NCI-H1092 (cell line): ENCODE measurements around the gene U2SURP.
"Not testable (repeated sequence)": the region's sequence is repeated elsewhere in the genome, so short reads cannot be mapped to it uniquely, and the experiment has no call there.

Experiments used
- DNase-seq: peaks from one replicate; lab custom pipeline; 2025; lab: John Stamatoyannopoulos, UW

The U2SURP gene

DNA sequence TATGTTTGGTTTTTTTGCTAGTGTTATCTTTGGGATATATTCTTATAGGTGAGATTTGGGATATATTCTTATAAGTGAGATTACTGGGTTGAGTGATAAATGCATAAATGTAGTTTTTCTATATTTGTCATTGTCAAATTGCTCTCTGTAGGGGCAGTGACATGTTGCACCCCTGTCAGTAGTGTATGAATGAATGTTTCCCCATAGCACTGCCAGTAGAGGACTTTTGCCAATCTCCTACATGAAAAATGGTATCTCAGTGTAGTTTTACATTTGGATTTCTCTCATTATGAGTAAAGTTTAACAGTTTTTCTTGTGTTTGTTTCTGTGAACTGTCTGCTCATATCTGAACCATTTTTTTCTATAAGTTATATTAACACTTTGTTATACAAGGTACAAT, 13.6 kb downstream of the U2SURP start:
- no peak for DNase-seq

DNA sequence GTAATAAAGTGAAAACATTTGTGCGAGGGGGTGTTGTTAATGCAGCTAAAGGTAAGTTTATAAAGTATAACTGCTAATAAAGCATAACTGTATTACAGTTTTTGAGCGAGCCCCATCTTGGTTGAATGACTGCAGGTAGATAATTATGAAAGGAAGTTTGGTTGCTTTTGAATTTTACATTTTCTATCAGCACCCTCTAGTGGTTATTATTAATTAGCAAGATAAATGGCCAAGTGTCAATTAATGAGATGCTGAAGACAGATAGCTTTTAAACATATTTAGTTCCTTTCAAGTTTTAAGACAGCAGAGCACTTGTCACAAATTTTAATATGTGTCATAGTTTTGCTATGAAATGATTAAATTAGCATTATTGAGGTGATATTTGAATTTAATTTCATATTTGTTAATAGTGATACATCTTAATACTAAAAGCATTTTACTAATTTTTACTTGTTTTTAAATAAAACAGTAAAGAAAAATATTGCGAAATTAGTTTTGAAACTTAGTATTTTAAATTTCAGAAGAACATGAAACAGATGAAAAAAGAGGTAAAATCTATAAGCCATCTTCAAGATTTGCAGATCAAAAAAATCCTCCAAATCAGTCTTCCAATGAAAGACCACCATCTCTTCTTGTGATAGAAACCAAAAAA, 15.1 kb downstream of the U2SURP start:
- no peak for DNase-seq

DNA sequence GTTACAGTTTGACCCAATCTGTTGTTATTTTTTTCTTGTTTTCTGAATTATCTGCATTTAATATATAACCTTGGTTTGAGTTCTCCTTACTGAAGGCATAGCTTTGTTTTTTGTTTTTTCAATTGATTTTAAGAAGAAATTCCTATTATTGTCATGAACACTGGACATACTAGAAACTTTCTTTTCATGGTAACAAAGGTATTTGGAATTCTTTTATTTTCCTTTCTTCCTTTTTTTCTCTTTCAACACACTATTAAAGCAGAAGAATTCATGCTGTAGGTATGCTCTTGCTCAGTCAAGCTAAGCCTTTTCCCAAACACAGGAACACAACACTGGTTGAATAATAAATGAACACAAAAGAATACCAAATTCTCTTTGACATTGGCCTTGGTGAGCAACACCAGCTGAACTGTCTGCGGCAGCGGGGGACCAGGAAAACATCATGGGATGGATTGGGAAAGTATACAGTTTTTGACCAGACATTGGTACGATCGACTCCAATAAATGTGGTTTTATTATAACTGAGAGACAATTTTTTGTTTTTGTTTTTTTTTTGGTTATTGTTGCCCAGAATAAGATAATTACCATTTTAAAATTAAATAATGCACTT, 23.1 kb downstream of the U2SURP start:
- DNase-seq = no peak

DNA sequence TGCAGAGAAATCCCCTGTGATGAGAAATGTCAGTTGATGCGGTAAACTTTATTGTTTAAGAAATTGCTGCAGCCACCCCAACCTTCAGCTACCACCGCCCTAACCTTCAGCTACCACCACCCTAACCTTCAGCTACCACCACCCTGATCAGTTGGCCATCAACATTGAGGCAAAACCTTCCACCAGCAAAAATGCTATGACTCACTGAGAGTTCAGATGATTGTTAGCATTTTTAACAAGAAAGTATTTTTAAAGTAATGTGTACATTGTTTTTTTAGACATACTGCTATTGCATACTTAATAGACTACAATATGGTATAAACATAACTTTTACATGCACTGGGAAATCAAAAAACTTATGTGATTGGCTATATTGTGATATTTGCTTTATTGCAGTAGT, 30.0 kb downstream of the U2SURP start:
- DNase-seq = no peak

DNA sequence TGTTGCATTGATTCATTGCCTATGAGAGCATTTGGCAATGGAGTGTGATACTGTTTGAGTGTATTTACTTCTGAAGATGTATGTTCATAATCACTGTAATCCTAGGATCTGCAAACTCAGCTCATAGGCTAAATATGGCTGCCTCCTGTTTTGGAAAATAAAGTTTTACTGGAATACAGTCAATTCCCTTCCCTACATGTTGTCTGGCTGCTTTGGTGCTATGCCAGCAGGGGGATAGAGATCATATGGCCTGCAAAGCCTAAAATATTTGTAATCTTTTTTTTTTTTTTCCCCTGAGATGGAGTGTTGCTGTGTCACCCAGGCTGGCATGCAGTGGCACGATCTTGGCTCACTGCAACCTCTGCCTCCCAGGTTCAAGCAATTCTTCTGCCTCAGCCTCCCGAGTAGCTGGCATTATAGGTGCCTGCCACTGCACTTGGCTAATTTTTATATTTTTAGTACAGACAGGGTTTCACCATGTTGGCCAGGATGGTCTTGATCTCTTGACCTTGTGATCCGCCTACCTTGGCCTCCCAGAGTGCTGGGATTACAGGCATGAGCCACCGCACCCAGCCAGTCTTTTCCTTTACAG, 30.5 kb downstream of the U2SURP start:
- DNase-seq = not testable (repeated sequence)

DNA sequence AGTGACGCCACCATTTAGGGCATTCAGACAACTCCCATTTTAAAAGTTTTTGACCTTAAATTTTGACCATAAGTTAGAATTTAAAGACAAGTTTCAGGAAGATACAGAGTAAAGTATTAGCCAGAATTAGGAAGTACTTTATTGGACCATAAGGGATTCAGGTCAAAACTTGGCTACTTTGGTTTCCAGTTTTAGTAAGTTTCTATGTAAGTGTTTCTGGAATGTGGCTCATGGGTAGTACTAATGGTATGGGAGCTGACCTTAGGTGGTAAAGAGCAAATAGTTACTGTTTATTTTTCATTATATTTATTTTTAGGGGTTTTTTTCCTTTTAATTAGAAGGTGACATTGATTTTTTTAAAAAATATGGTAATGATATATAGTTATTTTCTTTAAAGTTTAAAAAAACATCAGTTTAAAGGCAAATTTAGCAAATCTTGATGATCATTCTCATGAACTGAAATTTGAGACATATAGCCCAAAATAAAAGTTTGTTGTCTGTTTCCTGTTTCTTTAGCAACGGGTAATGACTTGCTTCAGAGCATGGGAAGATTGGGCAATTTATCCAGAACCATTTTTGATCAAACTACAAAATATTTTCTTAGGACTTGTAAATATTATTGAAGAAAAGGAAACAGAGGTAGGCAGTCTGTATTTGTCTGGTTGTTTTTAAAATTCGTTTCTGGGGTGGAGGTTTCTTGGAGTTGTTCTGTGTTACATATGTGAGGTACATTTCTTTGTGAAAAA, 34.3 kb downstream of the U2SURP start:
- DNase-seq = no peak

DNA sequence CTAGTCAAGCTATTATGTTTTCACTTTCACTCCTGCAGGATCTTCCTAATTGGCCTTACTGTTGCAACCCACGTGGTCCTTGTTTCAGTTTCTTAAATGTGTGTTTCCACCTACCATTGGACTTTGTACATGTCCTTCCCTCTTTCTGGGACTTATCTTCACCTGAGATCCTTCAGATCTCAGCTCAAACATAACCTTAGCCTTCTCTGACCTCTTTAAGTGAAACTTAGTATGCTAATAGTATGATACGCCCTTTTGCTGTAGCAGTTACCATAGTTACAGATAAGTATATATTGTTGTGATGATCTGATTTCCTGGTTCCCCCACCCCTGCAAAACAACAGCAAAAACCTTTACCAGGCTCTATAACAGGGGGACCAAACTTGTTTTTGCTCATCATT, 35.2 kb downstream of the U2SURP start:
- DNase-seq = no peak

DNA sequence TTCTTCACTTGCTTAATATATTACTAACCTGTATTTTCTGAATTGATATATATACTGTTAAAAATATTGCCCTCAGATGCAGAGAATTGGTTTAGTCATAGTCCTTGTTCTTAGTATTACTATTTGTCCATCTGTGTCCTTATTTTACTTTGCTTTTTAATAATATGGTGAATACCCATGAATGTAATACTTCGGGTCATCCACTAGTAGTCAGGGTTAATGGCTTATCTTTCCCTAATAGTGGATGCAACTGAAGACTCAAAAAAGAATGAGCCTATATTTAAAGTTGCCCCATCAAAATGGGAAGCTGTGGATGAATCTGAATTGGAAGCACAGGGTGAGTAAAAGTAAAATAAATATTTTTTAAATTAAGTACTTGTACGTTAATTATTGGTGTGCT, 36.5 kb downstream of the U2SURP start:
- no peak for DNase-seq

DNA sequence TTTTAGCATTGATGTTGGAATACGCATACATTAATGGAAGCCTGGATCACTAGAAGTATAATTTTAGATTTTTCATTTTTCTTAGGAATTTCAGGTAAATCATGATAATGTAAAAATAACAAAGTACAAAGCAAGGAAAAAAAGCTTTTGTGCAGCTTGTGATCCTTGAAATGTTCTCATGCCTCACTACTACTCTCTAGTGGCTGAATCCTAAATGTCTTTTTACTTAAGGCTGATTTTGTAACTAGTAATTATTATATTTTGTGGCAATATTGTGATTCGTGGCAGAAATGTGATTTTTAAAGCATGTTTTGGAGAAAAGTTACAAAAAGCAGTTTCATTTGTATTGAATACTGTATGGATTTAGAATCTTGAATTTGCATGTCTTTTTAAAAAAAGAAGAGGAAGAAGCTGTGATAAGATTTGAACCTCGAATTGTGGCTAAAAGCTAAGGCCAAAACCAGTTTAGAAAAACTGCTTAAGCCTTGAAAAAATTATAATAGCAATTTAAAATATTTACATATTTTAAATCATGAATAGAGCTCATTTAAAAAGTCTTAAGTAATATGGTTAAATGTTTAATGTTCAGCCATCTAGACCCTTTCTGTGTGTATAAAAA, 39.0 kb downstream of the U2SURP start:
- DNase-seq = no peak

DNA sequence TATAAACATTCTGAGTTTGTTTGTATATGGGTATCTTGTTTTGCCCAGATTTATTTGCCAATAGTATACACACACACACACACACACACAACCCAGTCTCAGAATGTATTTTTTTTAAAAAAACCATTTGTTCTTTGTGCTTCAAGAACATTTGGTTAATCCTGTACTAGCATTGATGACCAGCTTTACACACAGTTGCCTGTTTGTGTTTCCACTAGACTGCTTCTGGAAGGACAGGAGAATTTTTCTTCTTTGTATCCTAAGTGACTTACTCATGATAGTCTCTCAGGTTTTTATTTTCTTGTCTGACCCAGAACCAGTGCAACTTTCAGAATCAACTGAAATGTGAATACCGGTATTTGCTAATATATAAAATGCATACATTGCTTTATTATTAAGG, 40.5 kb downstream of the U2SURP start:
- DNase-seq = no peak

DNA sequence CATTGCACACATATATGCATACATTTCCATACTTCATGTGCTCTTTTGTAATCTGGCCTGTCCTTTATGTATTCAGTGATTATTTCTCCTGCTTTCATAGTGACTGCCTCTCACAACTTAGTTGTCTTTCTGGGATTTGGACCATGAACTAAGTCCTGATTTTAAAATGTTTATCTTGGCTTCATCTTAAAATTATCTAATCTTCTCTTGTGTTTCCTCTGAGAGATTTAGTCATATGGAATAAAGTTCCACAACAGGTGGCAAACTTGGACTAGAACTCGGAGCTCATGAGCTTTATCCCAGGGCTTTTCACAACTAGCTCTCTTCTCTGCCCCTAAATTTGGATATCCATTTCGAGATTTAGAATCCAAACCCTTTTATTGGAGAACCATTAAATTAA, 44.3 kb downstream of the U2SURP start:
- no peak for DNase-seq

DNA sequence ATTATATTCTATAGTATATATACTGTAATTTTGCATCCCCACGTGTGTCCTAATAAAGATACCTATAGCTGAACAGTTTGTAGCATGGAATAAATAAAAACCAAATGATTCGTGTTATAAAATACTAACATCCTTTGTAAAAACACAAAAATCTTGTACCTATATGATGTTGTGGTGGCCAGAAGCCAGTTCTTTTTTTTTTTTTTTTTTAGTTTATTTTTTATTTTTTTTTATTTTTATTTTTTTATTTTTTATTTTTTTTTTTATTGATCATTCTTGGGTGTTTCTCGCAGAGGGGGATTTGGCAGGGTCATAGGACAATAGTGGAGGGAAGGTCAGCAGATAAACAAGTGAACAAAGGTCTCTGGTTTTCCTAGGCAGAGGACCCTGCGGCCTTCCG, 44.7 kb downstream of the U2SURP start:
- not testable (repeated sequence) for DNase-seq

DNA sequence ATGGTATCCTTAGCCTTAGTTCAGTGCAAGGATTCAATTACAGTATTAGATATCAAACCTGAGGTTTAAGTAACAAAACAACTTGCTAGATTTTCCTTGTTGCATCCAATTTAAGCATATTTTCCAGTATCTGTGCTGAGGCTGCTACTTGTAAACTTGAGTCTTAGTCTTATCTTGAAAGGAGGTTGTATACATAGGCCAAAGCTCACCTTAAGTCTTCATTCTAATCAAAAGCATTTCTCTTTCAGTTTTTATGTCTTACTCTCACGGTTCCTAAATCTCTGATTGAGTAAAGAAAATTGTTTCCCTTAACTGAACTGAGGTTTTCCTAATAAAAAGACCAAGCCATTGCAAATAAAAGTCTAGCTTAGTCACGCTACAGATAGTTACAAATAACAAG, 52.6 kb downstream of the U2SURP start:
- no peak for DNase-seq

DNA sequence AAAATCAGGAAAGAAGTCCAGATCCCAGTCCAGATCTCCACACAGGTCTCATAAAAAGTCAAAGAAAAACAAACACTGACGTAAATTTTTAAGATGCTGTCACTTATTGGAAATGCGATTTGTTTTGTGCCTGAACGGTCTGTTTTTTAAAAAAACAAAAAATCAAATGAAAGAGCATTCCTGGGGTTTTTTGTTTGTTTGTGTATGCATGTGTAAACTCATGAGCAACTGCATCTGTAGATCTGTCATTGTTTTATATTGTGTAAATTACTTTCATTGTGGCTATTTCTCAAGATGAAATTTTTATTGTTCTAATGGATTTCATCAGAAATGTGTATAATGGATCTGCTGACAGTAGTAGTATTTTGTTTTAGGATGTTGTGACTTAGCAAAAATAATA, 55.0 kb downstream of the U2SURP start:
- DNase-seq = no peak

DNA sequence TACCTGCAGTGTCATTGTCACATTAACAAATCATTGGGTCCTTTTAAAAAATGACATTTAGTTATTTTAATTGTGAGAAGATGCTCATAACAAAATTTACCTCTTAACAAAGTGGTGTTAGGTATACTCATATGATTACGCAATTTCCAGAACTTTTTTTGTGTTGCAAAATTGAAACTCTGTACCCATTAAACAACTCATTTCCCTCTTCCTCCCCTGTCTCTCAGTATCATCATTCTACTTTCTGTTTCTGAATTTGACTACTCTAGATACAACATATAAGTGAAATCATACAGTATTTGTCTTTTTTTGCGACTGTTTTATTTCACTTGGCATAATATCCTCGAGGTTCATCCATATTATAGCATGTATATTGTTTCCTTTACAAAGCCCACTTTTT, 59.5 kb downstream of the U2SURP start:
- no peak for DNase-seq

DNA sequence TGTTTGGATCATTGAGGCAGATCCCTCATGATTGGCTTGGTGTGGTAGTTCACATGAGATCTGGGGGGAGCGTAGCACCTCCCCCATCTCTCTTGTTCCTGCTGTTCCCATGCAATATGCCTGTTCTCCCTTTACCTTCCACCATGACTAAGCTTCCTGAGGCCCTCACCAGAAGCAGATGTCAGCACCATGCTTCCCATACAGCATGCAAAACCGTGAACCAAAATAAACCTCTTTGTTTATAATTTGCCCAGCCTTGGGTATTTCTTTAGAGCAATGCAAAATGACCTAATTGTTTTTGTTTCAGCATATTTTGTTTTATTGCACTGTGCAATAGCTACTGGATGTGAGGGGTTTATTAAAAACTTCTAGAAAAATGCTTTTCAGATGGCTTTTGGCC, 61.6 kb downstream of the U2SURP start:
- no peak for DNase-seq

DNA sequence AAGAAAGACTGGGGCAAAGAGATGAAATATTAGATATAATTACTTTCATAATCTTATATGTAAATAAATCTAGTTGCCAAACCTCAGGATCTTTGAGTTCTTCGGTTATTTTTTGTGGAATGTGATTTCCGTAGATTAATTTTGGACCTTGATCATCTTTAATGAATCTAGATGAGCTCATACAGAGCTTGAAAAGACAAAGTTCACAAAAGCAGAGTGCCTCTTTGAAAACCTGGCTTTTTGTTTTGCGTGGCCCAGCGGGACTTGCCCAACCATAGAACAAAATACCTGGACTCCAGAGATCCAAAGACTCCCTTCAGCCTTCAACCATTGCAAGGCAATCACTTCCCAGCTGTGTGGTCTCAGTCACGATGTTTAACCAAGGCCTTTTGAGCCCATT, 63.4 kb downstream of the U2SURP start:
- DNase-seq = no peak

DNA sequence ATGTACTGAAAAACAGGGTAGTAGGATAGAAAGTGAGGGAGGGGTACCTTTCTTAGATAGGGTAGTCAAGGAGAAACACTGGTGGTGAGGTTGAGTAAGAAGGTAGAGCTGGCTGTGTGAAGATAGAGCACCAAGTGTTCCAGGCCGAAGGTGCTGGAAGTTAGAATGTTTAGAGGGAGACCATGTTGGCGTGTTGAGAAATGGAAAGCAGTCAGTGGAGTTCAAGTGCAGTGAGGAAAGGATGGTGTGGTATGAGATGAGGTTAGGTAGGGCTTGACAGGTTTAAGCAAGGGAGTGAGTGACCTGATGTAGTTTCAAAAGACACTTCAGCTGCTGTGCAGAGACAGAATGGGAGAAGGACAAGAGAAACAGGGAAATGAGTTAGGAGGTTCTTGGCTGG, 64.0 kb downstream of the U2SURP start:
- no peak for DNase-seq

DNA sequence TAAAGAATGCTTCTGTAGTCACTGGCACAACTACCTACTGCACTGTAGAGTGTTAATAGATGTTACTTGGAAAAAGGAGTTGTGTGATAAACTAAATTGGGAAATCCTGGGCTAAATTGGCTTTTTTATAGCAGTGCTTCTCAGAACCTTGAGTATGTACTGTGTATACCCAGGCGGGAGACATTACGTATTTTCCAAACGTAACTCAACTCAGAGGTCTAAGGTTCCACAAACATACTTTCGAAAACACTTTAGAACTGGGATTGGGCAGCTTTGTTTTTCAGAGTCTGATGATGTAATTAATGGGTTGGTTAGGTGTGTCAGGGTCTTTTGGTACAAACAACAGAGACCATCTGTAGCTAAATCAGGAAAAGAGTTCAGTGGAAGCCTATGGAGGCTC, 64.7 kb downstream of the U2SURP start:
- DNase-seq = no peak

DNA sequence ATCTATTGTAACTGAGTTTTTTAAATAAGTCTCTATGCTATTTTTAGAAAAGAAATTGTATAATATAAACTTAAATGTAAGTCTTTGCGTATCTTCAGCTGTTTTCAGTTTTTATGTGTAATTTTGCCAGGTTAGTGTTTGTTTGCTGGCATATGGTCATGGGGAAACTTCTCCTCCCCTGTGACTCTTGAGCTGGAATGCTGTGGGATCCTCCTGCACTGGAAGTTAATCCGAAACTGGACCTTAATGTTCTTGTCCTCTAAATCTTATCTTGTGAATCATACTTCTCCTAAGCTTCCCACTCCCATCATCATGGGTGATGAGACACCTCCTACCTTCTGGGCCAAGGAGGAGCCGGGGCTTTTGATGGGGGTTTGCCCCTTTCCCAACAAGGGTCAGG, 65.8 kb downstream of the U2SURP start:
- DNase-seq = no peak

DNA sequence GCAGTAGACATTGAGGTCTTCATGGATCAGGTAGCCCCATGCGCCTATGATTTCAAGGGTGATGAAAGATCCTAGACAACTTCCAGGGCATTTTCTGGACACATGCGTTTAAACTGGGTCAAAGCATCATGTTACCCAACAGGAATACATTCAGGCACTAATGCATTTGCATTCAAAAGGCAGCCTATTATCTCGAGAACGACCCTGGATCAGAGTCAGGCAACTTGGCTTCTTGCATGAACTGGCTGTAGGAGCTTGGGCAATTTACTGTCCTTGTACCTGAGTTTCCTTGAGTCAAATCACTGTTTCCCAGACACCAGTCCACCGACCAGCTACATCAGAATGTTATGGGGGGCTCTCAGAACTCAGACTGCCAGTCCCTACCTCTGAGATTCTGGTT, 66.7 kb downstream of the U2SURP start:
- no peak for DNase-seq

DNA sequence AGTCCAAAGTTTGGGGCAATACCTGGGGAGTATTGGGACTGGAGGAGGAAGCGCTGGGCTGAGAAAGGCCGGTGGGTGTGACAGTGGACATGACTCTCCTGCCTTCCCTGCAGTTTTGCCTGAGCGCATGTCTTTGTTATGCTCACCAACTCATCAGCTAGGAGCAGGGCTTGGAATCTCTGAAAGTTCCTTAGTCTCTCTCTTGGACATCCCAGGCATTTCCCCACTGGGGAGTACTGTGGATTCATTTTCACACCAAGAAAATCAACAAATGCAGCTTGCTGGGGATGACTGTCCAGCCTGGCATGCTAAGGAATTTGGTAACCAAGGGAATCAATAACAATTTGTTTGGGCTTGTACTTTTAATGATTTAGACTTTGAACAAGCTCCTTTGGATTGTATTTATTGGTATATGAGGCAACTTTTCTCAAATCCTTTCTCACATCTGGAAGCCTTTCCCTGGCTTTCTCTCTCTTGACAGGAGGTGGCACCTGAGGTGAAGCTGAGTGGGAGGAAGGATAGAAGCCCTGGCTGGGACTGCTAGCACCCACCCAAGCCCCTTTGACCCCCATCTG, 69.7 kb downstream of the U2SURP start:
- DNase-seq = no peak
